H1 (cell line): Measurements from ENCODE around the gene SIN3B. TPM values are rescaled to one million over a fixed set of nuclear protein-coding genes. Genes with fewer than 3 reads are reported as not detected.

Source experiments
- CTCF ChIA-PET: fragments of 300-600 bp; sonication (Branson Sonifier 250); formaldehyde crosslinking; loops from one replicate; lab custom pipeline; 2021; ENCODE audit not compliant: partially characterized antibody; lab: Charles Lee
- POLR2A ChIA-PET: fragments of 300-600 bp; sonication (Branson Sonifier 250); formaldehyde crosslinking; loops from one replicate; lab custom pipeline; 2021; ENCODE audit warnings: inconsistent platforms; ENCODE audit not compliant: partially characterized antibody; lab: Charles Lee
- DNase-seq, 2 experiments: peaks; one replicate each; pipeline versions ENCODE4 v3.0.0 to v3.0.0-alpha.2; 2010 to 2022; ENCODE audit warnings: low spot score in 2 of 2, low read depth in 1 of 2, mixed read lengths in 1 of 2
- FAIRE-seq: peaks from 2 replicates; lab custom pipeline; 2011; peaks lifted over from hg19 to GRCh38; lab: Jason Lieb, UNC
- H2AFZ ChIP-seq: 2 replicates; pipeline ENCODE4 v1.8.1; 2012; ENCODE audit warnings: low read length, inconsistent platforms
- H2AK5ac ChIP-seq: 2 replicates; pipeline ENCODE4 v1.6.1; 2013; ENCODE audit warnings: low read depth, low read length
- H2BK120ac ChIP-seq: replicated peaks from 2 replicates; pipeline ENCODE3; 2013; ENCODE audit warnings: low read depth, low read length, inconsistent platforms
- H2BK12ac ChIP-seq: 2 replicates; pipeline ENCODE4 v1.6.1; 2013; ENCODE audit warnings: low read depth, low read length
- H2BK15ac ChIP-seq: 2 replicates; pipeline ENCODE4 v1.6.1; 2013; ENCODE audit warnings: low read length
- H2BK20ac ChIP-seq: 2 replicates; pipeline ENCODE4 v1.6.1; 2013; ENCODE audit warnings: low read length
- H2BK5ac ChIP-seq: 2 replicates; pipeline ENCODE4 v1.6.1; 2013; ENCODE audit warnings: low read depth, low read length
- H3K14ac ChIP-seq: 2 replicates; pipeline ENCODE4 v1.6.1; 2013; ENCODE audit warnings: inconsistent platforms; ENCODE audit not compliant: insufficient read length
- H3K18ac ChIP-seq: 2 replicates; pipeline ENCODE4 v1.6.1; 2013; ENCODE audit warnings: low read length; ENCODE audit errors: extremely low read depth
- H3K23ac ChIP-seq: 2 replicates; pipeline ENCODE4 v1.6.1; 2013; ENCODE audit warnings: inconsistent platforms; ENCODE audit not compliant: insufficient read length
- H3K23me2 ChIP-seq: 2 replicates; pipeline ENCODE4 v1.6.1; 2013; ENCODE audit warnings: low read depth, low read length
- H3K27ac ChIP-seq: 2 replicates; pipeline ENCODE4 v1.6.1; 2011; ENCODE audit warnings: low read depth, low read length, inconsistent platforms
- H3K27me3 ChIP-seq, 4 experiments: replicated peaks in 1 of 4; 1 replicate in 1 of 4; 2 replicates in 3 of 4; pipeline versions ENCODE4 v1.6.1 to v1.8.1; 2011 to 2013; ENCODE audit warnings: low read length in 3 of 4, mild to moderate bottlenecking in 3 of 4, inconsistent platforms in 2 of 4, mixed read lengths in 2 of 4, moderate library complexity in 1 of 4; ENCODE audit not compliant: control insufficient read depth in 3 of 4, insufficient read depth in 3 of 4; ENCODE audit errors: extremely low read depth in 1 of 4
- H3K36me3 ChIP-seq, 4 experiments: 2 replicates each; pipeline versions ENCODE4 v1.6.1 to v1.8.1; 2011 to 2013; ENCODE audit warnings: mild to moderate bottlenecking in 4 of 4, low read length in 3 of 4, moderate library complexity in 2 of 4, control low read depth in 1 of 4, inconsistent platforms in 1 of 4; ENCODE audit not compliant: insufficient read depth in 4 of 4, control insufficient read depth in 2 of 4
- H3K4ac ChIP-seq: replicated peaks from 2 replicates; pipeline ENCODE3; 2013; ENCODE audit warnings: low read length, low read depth, mixed read lengths, inconsistent platforms; ENCODE audit not compliant: insufficient read length
- H3K4me1 ChIP-seq, 4 experiments: replicated peaks in 1 of 4; 1 replicate in 1 of 4; 2 replicates in 3 of 4; pipeline versions ENCODE4 v1.6.1 to v1.8.1; 2011 to 2013; ENCODE audit warnings: low read length in 3 of 4, inconsistent platforms in 2 of 4, mixed read lengths in 1 of 4; ENCODE audit not compliant: insufficient read depth in 4 of 4, control insufficient read depth in 3 of 4
- H3K4me2 ChIP-seq, 2 experiments: 2 replicates each; pipeline versions ENCODE4 v1.6.1 to v1.8.1; 2011 to 2013; ENCODE audit warnings: low read depth in 2 of 2, low read length in 2 of 2, control low read depth in 1 of 2, inconsistent platforms in 1 of 2, mild to moderate bottlenecking in 1 of 2; ENCODE audit not compliant: insufficient read depth in 1 of 2
- H3K4me3 ChIP-seq, 4 experiments: fragments of 200-600, 300-600 bp in 1 of 4; sonication (generic), shearing (Covaris generic), sonication (Bioruptor Twin) in 1 of 4; 2 replicates each; pipeline versions ENCODE4 v1.5.1 to v1.8.1; 2011 to 2016; ENCODE audit warnings: low read length in 4 of 4, low read depth in 3 of 4, control low read depth in 2 of 4, inconsistent platforms in 2 of 4, mild to moderate bottlenecking in 2 of 4, mixed read lengths in 1 of 4, moderate library complexity in 1 of 4; ENCODE audit not compliant: insufficient read depth in 2 of 4; ENCODE audit errors: extremely low read depth in 1 of 4
- H3K56ac ChIP-seq: replicated peaks from 2 replicates; pipeline ENCODE3; 2013; ENCODE audit warnings: low read depth, mild to moderate bottlenecking, mixed read lengths, low read length, inconsistent platforms; ENCODE audit not compliant: insufficient read length
- H3K79me1 ChIP-seq: 2 replicates; pipeline ENCODE4 v1.6.1; 2013; ENCODE audit warnings: low read depth, low read length, control low read depth
- H3K79me2 ChIP-seq, 2 experiments: 2 replicates each; pipeline versions ENCODE4 v1.6.1 to v1.8.1; 2012 to 2013; ENCODE audit warnings: low read length in 2 of 2, mild to moderate bottlenecking in 2 of 2, inconsistent platforms in 1 of 2; ENCODE audit not compliant: insufficient read depth in 2 of 2, control insufficient read depth in 1 of 2
- H3K9ac ChIP-seq, 4 experiments: replicated peaks in 1 of 4; 1 replicate in 1 of 4; 2 replicates in 3 of 4; pipeline versions ENCODE4 v1.6.1 to v1.8.1; 2011 to 2013; ENCODE audit warnings: low read depth in 3 of 4, low read length in 3 of 4, control low read depth in 2 of 4, mild to moderate bottlenecking in 2 of 4, moderate library complexity in 2 of 4, inconsistent platforms in 1 of 4; ENCODE audit errors: extremely low read depth in 1 of 4
- H3K9me3 ChIP-seq, 2 experiments: 2 replicates each; pipeline versions ENCODE4 v1.6.1 to v1.8.1; 2012 to 2013; ENCODE audit warnings: mild to moderate bottlenecking in 2 of 2, moderate library complexity in 2 of 2, control low read depth in 1 of 2, inconsistent platforms in 1 of 2, low read depth in 1 of 2, low read length in 1 of 2, mixed read lengths in 1 of 2; ENCODE audit not compliant: insufficient read depth in 2 of 2
- H4K20me1 ChIP-seq, 2 experiments: replicated peaks in 1 of 2; 2 replicates each; pipeline versions ENCODE3 to v1.8.1; 2011 to 2013; ENCODE audit warnings: inconsistent platforms in 2 of 2, low read length in 2 of 2, mild to moderate bottlenecking in 1 of 2; ENCODE audit not compliant: insufficient read depth in 2 of 2, control insufficient read depth in 1 of 2
- H4K5ac ChIP-seq: 2 replicates; pipeline ENCODE4 v1.6.1; 2013; ENCODE audit warnings: low read length, low read depth, mixed read lengths, inconsistent platforms; ENCODE audit not compliant: insufficient read length
- H4K8ac ChIP-seq: 2 replicates; pipeline ENCODE4 v1.8.0; 2013; ENCODE audit warnings: mild to moderate bottlenecking, moderate library complexity, low read length, inconsistent platforms; ENCODE audit not compliant: insufficient read depth; ENCODE audit errors: extremely low read depth
- H4K91ac ChIP-seq: replicated peaks from 2 replicates; pipeline ENCODE3; 2013; ENCODE audit warnings: low read length, mixed read lengths, inconsistent platforms; ENCODE audit not compliant: insufficient read length
- BACH1 ChIP-seq: IDR thresholded peaks from 2 replicates; pipeline ENCODE4 v1.6.1; 2012; ENCODE audit warnings: low read length, improper control_type of control experiment
- CHD2 ChIP-seq: IDR thresholded peaks from 2 replicates; pipeline ENCODE4 v1.6.1; 2012; ENCODE audit warnings: low read length, improper control_type of control experiment
- KDM1A ChIP-seq: fragments of 200-600, 300-600 bp; sonication (generic); IDR thresholded peaks from 2 replicates; pipeline ENCODE4 v1.7.1; 2016; ENCODE audit warnings: mild to moderate bottlenecking, low read length, borderline replicate concordance
- PHF8 ChIP-seq: fragments of 200-600 bp; sonication (generic); conservative IDR thresholded peaks from 2 replicates; pipeline ENCODE4 v1.7.1; 2012; ENCODE audit warnings: low read depth, mild to moderate bottlenecking, inconsistent platforms, low read length, moderate library complexity
- TEAD4 ChIP-seq: IDR thresholded peaks from 2 replicates; pipeline ENCODE4 v1.6.1; 2012; ENCODE audit warnings: low read depth, low read length, inconsistent platforms, mixed read lengths
- WGBS, 2 experiments: shearing (Covaris generic) in 1 of 2; methylation state at CpG; one replicate each; pipeline versions ENCODE4 v1.1.6 to v1.1.7; 2013 to 2015; ENCODE audit warnings: low lambda C conversion rate in 2 of 2, mixed read lengths in 2 of 2, inconsistent platforms in 1 of 2, low coverage in 1 of 2, missing lambda C conversion rate in 1 of 2; ENCODE audit not compliant: insufficient replicate concordance in 2 of 2, insufficient coverage in 1 of 2, insufficient read length in 1 of 2; ENCODE audit errors: extremely low coverage in 1 of 2, missing lambda C conversion rate in 1 of 2; 5-methylcytosine and 5-hydroxymethylcytosine counted together
- polyA plus RNA-seq, 7 experiments: library from polyadenylated mRNA; depleted of rRNA in 3 of 7; stranded (reverse) in 5 of 7; unstranded in 2 of 7; fragments of >200 nt in 5 of 7; fragments of 200-250 nt in 2 of 7; gene quantifications; 1 replicate in 5 of 7; 2 replicates in 1 of 7; 4 replicates in 1 of 7; pipeline versions ENCODE4 v1.2.1 to v1.2.3, GENCODE V29; 2011 to 2013; ENCODE audit warnings: missing spikeins in 2 of 7, mixed read lengths in 2 of 7
- total RNA-seq: library from RNA; stranded (reverse); fragmentation: NEBNext Ultra II Directional; extraction: Animal tissue kit (Norgen Biotek cat#: 25700); gene quantifications from 2 replicates; pipeline ENCODE4 v1.2.1, GENCODE V29; 2021
- TF ChIP-seq, protein P1 (sequence below): IDR thresholded peaks from 2 replicates; pipeline ENCODE4 v1.6.1; 2011; ENCODE audit warnings: low read length, improper control_type of control experiment

Gene SIN3B
- total and polyA plus RNA-seq, 2 of the 8 experiments (the other 6 are each of a cell fraction or from before 2014, with no cell fraction given), result 29.5 to 71.1 TPM

DNA sequence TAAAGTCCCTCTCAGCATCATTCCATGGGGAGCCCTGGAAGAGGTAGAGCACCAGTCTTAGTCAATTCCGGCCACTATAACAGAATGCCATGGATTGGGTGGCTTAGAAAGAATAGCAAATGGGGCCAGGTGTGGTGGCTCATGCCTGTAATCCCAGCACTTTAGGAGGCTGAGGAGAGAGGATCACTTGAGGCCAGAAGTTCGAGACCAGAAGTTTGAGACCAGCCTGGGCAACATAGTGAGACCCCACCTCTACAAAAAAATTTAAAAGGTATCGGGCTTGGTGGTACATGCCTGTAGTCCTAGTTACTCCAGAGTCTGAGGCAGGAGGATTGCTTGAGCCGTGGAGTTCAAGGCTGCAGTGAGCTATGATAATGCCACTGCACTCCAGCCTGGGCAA, 25.0 kb upstream of the SIN3B start:
- POLR2A ChIA-PET, result interaction anchor here (0.7 to 0.9 kb wide), 2 partner anchors 36 to 92 kb away, joined by 3 read pairs; no protein-coding TSS in a partner anchor
- 91% methylated on average over 4 of the region's 4 CpGs; no CpG with 5 or more reads in 1 of the 2 experiments for WGBS, 2 experiments
- H2BK20ac ChIP-seq, result no peak overlapping the region
- H3K56ac ChIP-seq, result no peak overlapping the region
- FAIRE-seq, result no peak
- no peaks in the 10 kb centered on the region for H3K23me2 ChIP-seq
- H3K9me3 ChIP-seq, result no peaks in the 10 kb centered on the region
- no peak for DNase-seq
- H3K79me1 ChIP-seq, result no peaks in the 10 kb centered on the region
- H3K23ac ChIP-seq, result no peak overlapping the region
- no peak overlapping the region for H3K4ac ChIP-seq
- no peak overlapping the region for H2BK12ac ChIP-seq
- H2BK5ac ChIP-seq, result no peak overlapping the region
- no peak overlapping the region for H2AK5ac ChIP-seq
- no peaks in the 10 kb centered on the region for H3K27me3 ChIP-seq
- no peak overlapping the region for H3K27ac ChIP-seq
- H4K20me1 ChIP-seq, result no peaks in the 10 kb centered on the region
- no peak overlapping the region for H4K91ac ChIP-seq
- no peaks in the 10 kb centered on the region for H3K79me2 ChIP-seq
- no peak overlapping the region for H3K14ac ChIP-seq
- H3K18ac ChIP-seq, result no peak overlapping the region
- no peak overlapping the region for H3K4me3 ChIP-seq
- CTCF ChIA-PET, result interaction anchor here (0.6 to 2.3 kb wide), 3 partner anchors 18 to 79 kb away, joined by 3 to 11 read pairs (median 3); no protein-coding TSS in a partner anchor
- no peak overlapping the region for H4K5ac ChIP-seq
- H3K4me2 ChIP-seq, result no peak overlapping the region
- no peak overlapping the region for H4K8ac ChIP-seq
- H2BK120ac ChIP-seq, result no peak overlapping the region
- H2AFZ ChIP-seq, result no peak overlapping the region
- peaks cover 0 to 4% (median 0%) of the 10 kb centered on the region in 4 experiments; a peak in 3 of 7 replicates for H3K4me1 ChIP-seq
- H3K36me3 ChIP-seq, result no peaks in the 10 kb centered on the region
- H3K9ac ChIP-seq, result no peak overlapping the region
- H2BK15ac ChIP-seq, result no peak overlapping the region
- TF ChIP-seq CHD2 (no peak), PHF8 (no peak), BACH1 (no peak), KDM1A (no peak), TEAD4 (no peak)
- TF ChIP-seq, protein P1, sequence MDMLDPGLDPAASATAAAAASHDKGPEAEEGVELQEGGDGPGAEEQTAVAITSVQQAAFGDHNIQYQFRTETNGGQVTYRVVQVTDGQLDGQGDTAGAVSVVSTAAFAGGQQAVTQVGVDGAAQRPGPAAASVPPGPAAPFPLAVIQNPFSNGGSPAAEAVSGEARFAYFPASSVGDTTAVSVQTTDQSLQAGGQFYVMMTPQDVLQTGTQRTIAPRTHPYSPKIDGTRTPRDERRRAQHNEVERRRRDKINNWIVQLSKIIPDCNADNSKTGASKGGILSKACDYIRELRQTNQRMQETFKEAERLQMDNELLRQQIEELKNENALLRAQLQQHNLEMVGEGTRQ, result no peak
